Panc1 (cell line): ENCODE results near the gene PRKCA.

ENCODE experiments used
- CTCF ChIP-seq: fragments of 450-650 bp; IDR thresholded peaks from 2 replicates; pipeline ENCODE4 v1.5.1; 2017; ENCODE audit warnings: mild to moderate bottlenecking
- POLR2AphosphoS5 ChIP-seq: IDR thresholded peaks from 2 replicates; pipeline ENCODE4 v1.6.1; 2012; ENCODE audit warnings: mild to moderate bottlenecking, low read depth, low read length, moderate library complexity
- SIN3A ChIP-seq: IDR thresholded peaks from 2 replicates; pipeline ENCODE4 v1.6.1; 2012; ENCODE audit warnings: low read depth, mild to moderate bottlenecking, low read length, moderate library complexity, borderline replicate concordance; ENCODE audit not compliant: insufficient read depth
- TCF7L2 ChIP-seq: IDR thresholded peaks from 2 replicates; pipeline ENCODE4 v1.6.1; 2011; ENCODE audit warnings: mild to moderate bottlenecking, low read depth, low read length, inconsistent platforms

GRCh38 chr17:66763056-66763455 lies 460.6 kb downstream of the PRKCA start:
- TF ChIP-seq CTCF, result no peak
- no peak for TF ChIP-seq SIN3A
- no peak for TF ChIP-seq POLR2AphosphoS5
- no peak for TF ChIP-seq TCF7L2
